GM04503 (cell line): ENCODE data around the gene GYG2.

ENCODE experiments used
- DNase-seq: peaks from one replicate; pipeline ENCODE4 v3.0.0-alpha.2; 2012; ENCODE audit warnings: low read depth

GYG2 gene

DNA sequence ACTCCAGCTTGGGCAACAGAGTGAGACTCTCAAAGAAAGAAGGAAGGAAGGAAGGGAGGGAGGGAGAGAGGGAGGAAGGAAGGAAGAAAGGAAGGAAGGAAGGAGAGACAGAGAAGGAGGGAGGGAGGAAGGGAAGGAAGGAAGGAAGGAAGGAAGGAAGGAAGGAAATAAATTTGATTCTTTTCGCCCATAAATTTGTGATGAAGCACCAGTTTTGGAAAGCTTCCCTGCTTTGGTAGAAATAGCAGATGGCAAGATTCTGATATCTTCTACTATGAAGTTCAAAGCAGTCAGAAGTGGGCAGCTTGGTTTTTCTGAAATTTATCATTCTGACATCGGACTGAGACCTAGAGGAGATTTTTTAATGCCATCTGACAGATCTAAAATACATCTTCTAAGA, 11.7 kb upstream of the GYG2 start:
- DNase-seq: no peak

DNA sequence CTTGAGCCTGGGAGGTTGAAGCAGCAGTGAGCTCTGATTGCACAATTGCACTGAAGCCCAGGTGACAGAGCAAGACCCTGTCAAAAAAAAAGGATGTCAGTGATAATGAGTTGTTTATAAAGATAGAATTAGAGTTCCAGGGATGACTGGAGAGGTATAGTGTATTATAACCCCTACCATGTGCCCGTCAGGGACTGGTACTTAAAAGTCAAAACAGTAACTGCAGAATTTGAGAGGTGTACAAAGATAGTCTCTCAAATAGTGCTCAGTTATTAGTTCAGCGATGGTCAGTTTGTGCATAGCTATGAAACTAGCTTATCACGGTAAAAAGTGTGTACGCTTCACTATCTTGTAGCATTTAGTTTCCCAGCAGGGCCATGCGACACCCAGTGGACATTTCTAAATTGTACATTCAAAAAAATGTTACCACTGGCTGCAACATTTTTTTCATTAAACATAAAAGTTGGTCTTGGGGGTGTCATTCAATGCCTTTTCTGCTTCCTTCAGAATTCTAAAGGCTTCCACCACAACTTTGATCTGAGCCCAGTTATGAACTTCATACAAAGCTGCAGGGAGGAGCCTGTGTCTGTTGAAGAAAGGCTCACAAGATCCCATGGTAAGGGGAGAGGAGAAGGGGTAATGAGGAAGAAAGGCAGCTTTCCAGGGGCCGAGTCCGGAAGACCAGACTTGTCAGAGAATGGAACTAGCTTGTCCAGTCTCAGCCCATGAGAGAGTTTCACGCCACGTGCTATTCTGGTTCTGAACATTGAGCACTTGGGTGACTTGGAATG, 9.2 kb upstream of the GYG2 start:
- no peak for DNase-seq

DNA sequence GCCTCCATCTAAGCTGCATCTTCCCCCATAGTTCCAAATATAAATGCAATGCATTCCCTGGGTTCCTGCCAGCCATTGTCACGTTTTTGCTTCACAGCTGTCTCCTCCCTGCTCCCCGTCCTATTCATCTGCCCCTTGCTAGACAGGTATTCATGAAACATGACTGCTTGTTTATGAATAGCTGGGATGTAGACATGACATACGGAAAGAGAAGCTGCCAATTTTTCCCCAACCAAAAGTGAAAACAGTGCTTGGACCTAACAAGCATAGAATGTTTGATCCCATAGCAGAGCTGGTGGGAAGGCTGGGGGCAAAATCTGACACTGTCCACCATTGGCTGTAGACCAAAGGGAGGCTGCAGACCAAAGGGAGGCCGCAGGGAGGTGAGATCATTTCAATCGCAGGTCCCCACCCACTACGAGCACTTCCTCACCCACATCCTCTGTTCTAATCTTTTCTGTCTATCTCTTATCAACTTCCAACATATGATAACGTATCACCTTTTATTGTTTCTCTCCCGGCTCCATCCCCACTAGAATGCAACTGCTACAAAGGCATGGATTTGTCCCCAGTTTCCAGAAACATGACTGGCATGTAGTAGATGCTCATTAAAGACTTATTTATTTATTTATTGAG, 8.5 kb upstream of the GYG2 start:
- DNase-seq: no peak

DNA sequence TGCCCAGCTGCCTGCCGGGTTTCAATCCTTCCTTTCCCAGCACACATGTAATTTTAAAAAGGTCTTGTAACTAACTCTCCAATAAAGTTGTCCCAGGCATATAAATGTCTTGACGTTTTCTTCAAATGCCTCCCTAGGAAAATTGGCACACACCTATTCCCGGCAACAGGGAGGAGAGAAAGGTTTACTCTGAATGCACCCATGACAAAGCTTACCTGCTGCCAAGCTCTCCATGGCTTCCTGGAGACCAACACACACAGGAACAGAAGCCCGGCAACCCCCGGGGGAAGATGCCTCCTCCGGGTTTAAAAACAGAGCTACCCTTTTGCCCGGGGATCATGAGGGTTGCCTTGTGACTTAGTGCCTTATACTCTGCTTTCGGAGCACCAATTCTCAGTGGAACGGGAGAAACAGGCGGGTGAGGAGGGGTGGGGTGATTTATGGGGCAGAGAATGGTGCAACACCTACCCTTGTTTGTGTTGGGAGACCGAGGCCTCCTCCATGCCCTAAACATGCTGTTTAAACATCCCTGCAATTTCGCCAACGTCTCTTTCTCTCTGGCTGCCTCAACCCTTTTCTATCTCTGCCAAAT, 4.8 kb upstream of the GYG2 start:
- no peak for DNase-seq

DNA sequence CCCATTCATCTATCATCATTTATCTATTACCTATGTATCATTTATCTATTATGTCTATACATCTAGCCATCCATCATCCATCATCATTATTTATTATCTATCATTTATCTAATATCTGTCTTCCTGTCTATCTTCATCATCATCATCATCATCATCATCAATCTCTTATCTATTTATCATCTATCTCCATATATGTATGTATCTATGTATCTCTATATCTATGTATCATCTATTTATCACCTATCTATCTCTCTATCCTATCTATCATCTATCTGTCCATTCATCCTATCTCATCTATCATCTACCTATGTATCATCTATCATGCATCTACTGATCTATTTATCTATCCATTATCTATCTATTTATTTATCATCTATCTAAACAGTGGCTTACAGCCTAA, 3.8 kb upstream of the GYG2 start:
- no peak for DNase-seq

DNA sequence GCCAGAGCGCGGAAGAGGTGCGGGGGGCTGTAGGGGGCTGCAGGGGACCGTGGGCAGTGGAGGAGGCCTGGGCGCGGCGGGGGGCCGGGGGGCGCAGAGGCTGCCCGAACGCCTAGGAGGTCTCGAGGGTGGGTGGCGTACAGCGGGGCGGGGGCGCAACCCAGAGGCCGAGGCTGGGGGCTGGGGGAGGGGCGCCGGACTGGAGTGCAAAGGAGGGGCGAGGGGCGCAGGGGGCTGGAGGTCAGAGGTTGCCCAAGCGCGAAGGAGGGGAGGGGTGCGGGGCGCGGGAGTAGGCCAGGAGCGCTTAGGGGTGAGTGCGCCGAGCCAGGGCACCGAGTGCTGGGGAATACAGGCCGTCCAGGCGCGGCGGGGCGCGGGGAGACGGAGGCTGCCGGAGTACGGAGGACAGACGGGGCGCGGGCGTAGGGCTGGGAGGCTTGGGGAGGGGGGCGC, 255 bp downstream of the GYG2 start:
- no peak for DNase-seq

DNA sequence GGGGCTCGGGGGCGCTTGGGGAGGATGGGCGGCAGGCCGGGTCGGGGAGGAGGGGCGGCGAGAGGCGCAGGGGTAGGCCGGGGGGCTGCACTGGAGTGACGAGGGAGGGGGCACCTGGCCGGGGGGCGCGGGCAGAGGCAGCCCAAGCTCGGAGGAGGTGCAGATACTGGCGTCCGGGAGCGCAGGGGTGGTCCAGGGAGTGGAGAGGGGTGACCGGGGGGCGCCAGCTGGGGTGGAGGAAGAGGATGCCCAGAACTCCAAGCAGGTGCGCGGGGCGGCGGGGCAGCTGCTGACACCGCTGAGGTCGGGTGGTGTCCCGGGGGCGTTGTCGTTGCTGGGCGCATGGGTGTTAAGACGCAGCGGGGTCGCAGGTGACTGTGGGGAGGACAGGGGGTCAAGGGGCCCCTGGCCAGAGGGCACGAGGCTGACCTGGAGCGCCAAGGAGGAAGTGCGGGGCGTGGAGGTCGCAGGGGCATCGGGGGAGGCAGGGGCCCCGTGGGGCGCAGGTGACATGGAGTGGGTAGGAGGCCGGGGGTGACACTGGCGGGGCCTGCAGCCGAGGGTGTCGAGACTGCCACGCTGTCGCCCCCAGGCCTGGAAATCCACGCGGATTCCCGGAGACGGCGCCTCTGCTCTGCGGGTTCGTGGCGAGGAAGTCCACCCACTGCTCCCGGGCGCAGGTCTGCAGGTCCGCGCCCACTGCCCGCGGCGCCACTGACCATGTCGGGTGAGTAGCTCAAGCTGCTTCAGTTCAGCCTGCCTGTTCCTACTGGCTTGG, 928 bp downstream of the GYG2 start:
- DNase-seq: no peak

DNA sequence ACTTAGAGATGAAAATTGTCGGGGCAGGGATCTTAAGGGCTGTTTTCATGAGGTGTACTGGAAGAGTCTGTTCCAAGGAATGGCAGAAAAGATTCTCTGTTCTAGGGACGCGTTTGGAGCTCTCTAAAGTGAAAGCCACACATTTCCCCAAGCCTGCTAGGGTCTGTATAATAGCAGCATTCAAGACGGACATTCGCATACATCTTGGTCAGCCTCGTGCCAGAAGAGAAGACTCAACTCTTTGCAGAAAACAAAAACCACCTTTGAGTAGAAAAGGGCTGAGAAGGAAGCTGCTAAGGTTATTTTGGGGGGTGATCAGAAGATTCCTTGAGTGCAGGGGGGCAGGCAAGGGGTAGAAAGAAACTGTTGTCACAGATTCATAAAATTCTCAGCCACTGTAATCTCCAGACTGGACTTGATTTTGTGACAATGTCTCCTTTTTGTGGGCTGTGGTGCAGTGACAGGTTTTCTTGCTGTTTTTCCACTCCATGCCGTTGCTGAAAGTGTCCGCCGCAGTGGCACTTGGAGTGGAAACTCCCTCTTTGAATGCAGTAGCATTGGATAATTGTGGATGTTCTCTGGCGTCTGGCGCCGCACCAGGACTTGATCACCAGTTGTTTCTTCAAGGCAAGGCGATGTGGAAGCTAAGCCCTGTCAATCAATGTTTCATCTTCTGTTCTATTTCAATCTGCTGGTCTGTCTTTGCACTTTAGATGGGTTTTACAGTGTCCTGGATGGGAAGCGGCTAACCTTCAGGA, 2.9 kb downstream of the GYG2 start:
- no peak for DNase-seq

DNA sequence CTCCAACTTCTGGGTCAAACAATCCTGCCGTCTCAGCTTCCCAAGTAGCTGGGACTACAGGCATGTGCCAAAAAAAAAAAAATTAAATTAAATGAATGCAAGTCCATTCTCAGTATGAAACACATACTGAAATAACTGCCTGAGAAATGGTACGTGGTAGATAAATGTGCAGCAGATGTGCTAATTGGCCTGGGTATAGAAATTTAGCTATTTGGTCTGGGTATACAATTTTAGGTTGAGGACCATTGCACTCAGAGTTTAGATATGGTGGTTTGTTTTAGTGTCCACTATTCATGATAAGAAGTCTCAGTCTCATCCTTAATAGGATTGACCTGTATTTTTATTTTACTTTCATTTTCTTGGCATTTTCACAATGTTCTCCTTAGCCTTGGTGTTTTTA, 9.2 kb downstream of the GYG2 start:
- no peak for DNase-seq

DNA sequence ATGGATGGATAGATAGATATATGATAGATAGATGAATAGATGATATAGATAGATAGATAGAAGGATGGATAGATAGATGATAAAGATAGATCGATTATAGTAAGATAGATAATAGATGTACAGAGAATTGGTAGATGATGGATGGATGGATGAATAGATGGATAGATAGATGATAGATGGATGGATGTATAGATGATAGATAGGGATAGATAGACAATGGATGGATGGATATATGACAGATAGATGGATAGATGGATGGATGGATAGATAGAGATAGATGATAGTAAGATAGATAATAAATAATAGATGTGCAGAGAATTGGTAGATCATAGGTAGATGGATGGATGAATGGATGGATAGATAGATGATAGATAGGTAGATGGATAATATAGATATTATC, 12.2 kb downstream of the GYG2 start:
- no peak for DNase-seq

DNA sequence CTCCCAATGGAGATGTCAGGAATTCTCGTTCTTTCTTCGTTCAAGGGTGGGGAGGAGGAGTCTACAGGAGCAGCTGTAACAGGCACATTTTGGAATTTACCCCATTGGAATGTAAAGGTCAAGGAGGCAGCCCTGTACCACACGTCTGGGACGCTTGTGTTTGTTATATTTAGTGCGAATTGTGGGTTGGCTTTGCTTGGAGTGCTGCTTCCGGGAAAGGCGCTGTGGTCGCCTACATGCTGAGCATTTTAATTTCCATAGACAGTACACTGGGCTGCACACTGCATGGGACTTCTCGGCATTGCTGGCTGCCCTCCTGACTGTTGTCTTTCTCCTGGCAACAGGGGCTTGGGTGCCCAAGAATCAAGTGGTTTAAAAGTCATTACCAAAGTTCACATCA, 12.8 kb downstream of the GYG2 start:
- no peak for DNase-seq

DNA sequence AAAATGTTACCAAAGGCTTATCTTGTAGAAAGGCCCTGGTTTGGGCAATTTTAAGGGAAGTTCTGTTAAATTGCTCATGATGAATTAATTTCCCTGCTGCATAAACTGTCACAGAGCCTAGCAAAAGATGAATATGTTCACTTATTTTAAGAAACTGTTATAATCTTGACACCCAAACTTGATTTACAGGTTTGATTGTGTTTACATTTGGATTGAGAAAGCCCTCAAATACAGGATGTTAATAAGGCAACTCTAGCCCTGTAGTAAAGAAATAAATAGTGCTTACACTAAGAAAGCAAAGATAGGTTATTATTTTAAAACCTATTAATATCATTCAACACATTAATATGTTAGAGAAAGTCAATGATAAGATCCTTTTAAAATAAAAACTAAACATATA, 18.3 kb downstream of the GYG2 start:
- DNase-seq: no peak

DNA sequence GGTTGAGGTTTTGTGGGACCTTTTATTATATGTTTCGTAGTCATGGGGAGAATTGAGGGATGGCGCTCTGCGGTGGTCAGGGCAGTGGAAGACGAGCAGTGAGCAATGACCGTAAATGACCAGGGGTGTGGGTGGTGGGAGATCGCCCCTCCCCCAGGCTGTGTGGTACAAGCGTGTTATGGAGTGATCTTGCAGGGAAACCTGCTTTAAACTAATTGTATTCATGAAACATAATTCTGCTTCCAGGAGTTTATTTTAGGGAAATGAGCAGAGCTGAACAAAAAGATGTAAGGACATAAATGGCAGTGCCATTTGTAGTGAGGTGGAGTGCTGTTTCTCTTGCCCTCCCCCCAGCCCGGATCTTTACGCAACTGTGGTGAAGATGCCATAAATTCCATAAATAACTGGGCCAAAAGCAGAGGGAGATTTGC, 20.2 kb downstream of the GYG2 start:
- DNase-seq: peak; percentile 13

DNA sequence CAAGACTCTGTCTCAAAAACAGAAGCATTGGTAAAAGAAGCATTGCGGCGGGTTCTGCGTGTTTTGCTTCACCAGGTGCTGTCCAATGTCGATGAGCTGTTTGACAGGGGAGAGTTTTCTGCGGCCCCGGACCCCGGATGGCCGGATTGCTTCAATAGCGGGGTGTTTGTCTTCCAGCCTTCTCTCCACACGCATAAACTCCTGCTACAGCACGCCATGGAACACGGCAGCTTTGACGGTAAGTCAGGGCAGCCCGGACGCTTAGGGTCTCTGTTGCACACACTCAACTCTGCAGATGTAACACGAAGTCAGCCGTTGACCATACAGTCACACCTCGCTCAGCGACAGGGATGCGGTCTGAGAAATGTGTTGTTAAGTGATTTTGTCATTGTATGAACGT, 26.2 kb downstream of the GYG2 start:
- DNase-seq: no peak

DNA sequence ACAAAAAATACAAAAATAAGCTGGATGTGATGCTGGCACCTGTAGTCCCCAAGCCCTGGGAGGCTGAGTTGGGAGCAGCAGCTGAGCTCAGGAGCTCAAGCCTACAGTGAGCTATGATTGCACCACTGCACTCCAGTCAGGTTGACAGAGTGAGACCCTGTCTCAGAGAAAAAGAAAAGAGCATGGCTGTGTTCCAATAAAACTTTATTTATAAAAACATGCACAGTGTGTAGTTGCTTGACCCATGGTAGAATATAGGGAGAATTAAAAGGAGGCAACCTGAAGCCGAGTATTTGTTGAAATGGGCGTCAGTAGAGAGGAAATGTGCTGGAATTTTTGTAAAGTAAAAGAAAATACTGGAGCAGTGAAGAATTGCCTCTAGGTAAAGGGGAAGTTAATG, 27.0 kb downstream of the GYG2 start:
- DNase-seq: no peak

DNA sequence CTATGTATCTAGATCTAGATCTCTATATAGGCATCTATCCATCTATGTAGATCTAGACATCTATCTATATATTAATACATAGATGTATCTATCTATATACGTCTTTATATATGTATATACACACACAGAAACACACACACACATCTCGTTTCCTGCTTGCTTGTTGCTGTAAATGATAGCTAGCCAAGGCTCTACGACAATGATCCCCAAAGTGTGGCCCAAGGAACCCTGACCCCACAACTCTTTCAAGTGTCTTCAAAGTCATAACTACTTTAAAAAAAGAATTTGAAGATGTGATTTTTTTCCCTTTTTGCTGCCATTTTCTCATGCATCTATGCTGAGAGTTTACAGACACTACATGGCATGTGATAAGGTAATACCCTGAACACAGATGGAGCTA, 28.8 kb downstream of the GYG2 start:
- DNase-seq: no peak

DNA sequence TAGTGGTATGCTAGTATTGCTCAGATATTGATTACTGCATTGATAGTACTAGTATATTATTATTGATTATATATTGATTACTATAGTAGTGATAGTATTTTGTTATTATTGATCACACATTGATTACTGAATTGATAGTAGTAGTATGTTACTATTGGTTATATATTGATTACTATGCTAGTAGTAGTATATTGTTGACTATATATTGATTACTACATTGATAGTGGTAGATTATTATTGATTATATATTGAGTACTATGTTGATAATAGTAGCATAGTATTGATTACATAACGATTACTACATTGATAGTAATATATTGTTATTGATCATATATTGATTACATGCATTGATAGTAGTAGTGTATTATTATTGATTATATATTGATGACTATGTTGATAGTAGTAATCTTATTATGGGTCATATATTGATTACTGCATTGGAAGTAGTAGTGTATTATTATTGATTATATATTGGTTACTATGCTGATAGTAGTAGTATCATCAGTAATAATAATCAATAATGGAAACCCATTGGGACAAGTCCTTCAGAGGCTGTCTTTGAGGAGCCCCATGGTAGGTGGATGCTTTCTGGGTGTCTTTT, 30.6 kb downstream of the GYG2 start:
- DNase-seq: no peak

DNA sequence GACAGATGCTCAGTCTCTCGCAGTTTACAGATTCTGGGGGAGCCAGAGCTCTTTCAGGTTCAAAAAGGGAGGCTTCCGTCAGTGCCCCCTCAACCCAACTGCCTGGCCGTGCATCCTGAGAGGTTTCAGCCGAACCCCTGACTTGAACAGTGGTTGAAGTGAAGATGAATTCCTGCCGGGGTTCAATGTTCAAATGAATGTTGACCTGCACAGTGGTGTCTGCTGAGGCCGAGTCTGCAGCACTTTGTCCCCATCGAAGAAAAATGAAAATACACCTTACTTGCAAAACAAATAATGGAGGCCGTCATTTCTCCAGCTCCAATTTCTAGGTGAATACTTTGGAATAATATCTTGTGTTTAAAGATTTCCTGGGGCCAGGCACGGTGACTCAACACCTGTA, 33.7 kb downstream of the GYG2 start:
- DNase-seq: no peak

DNA sequence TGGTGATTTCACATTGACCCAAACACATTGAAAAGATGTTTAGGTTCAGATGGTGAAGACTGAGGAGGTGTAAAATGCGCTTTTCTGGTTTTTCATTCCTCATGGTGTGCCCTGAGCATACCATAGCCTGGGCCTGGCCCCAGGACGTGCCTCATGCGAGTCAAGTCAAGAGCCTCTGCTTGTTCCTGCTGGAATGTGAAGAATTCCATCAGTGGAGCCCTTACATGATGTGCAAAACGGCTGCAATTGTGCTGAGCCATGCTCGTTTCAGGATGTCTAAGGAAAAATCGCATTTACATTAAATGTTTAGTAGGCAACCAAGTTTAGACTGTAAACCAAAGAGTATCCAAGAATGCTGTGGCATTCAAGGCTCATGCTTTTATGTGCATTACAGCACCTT, 34.9 kb downstream of the GYG2 start:
- DNase-seq: no peak

DNA sequence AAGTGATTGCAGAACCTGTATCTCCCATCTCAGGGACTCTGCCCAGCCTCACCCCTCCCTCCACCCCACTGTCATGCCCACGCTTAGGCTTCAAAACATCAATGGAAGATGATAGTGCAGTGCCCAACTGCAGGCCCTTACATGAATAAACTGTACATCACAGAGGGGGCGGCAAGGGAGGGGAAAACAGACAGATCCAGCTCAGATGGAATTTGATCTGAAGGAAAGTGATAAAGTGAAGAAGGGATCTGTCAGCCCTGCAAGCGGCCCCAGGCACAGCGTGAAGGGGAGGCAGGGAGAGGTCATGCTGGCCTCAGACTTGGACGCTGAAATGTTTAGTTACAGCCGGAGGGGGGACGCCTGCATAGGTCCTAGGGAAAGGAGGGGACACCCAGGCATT, 38.5 kb downstream of the GYG2 start:
- no peak for DNase-seq

DNA sequence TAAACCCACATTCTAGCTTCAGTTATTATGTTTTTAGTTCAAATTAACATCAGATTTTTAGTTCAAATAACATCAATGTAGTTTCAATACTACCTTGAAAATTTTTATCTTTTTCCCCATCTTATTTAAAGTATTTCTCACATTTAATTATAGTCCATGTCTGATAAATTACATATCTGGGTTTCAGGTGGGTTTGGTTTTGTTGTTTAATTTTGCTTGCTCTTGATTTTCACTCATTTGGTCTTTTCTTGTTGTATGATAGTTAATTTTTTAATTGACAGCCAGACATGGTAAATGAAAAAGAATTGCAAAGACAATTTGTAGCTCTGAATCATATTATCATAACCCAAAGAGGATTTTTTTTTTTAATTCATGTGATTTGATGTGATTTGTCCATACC, 41.9 kb downstream of the GYG2 start:
- no peak for DNase-seq

DNA sequence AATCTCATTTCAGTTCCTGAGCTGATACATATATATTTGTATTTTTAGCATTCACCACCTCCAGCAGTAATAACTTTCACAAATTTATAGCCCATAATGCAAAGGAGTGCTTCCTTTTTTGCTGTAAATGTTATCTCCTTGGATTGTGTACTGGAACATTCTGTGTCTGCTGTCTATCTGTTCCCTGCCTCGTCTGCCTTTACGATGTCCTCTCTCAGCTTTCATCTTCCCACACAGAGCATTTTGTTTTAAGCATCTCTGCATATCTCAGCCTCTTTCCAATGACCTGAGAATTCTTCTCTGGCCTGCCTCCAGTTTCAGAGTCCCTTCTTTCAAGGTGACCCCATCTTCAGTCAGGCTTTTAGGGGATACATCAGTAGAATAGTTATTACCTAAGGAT, 43.1 kb downstream of the GYG2 start:
- DNase-seq: no peak
